ENCODE results near the gene PPP3CA.
"Not testable (repeated sequence)": the region's sequence is repeated elsewhere in the genome, so short reads cannot be mapped to it uniquely, and the experiment has no call there.

PPP3CA gene

DNA sequence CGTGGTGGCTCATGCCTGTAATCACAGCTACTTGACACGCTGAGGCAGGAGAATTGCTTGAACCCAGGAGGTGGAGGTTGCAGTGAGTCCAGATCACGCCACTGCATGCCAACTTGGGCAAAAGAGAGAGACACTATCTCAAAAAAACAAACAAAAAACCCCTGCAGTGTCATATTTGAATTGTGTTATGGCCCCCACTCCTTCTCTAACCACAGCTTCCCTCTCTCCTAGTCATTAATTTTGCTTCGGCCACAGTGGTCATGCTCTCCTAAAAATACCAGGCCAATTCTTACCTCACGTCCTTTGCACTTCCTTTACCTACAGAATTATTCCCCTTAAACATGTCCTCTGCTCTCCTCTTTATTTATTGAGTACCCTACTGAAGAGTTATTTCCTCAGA lies 206.1 kb downstream of the PPP3CA start:
- no peak for TF ChIP-seq CTCF (conservative IDR thresholded peaks at IDR 0.05; ENCODE audit: low read depth, low read length)
- no peak for DNase-seq (ENCODE audit: low read depth)
- H3K4me3 ChIP-seq (ENCODE audit: low read length): no peak overlapping the region

DNA sequence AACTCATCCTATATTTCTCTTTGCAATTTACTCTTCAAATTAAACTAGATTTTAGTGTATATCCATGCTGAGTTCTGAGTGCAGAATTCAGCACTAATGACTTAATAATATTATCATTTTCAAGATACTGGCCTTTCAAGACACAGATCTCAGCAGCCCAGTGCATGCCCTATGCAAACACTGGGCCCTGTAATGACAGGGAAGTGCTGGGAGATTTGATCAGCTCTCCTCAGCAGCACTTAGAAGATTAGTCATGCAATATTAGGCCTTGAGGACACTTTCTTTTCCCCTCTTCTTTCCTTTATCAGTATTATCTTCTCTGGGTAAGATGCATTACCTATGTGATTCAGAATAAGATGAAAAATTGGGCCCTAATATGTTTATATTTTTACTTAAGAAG lies 207.1 kb downstream of the PPP3CA start:
- TF ChIP-seq CTCF (conservative IDR thresholded peaks at IDR 0.05; ENCODE audit: low read depth, low read length): no peak
- no peak for DNase-seq (ENCODE audit: low read depth)
- H3K4me3 ChIP-seq (ENCODE audit: low read length): no peak overlapping the region

GRCh38 chr4:101136373-101137370 lies 210.7 kb downstream of the PPP3CA start:
- TF ChIP-seq CTCF (conservative IDR thresholded peaks at IDR 0.05; ENCODE audit: low read depth, low read length): no peak
- no peak for DNase-seq (ENCODE audit: low read depth)
- no peak overlapping the region for H3K4me3 ChIP-seq (ENCODE audit: low read length)

DNA sequence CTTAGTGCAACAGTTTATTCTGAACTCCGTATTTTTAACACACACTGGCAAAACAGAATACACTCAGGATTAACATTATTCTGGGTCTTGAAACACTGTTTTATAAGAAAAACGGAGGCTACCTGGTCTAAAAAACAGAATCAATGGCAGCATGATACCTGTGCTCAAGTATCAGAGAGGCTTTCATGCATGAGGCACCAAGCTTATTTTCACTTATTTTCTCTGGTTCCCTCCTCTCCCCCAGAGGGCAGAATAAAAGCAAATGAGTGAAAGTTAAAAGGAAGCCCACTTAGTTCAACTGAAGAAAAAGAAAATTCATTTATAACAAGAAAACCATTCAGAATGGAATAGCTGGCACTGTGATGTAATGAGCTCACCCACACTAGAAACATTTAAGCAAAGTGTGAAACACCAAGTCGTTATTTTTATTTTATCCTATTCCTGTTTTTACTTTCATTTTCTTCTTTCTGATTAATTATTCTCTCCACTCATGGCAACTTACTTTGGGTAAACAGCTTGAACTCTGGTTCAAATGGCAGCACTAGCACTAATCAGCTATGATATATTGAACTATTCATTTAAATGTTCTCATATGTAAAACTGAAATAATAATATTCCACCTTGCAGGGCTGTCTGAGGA lies 211.8 kb downstream of the PPP3CA start:
- H3K4me3 ChIP-seq (ENCODE audit: low read length): no peak overlapping the region
- DNase-seq (ENCODE audit: low read depth): no peak
- no peak for TF ChIP-seq CTCF (conservative IDR thresholded peaks at IDR 0.05; ENCODE audit: low read depth, low read length)

DNA sequence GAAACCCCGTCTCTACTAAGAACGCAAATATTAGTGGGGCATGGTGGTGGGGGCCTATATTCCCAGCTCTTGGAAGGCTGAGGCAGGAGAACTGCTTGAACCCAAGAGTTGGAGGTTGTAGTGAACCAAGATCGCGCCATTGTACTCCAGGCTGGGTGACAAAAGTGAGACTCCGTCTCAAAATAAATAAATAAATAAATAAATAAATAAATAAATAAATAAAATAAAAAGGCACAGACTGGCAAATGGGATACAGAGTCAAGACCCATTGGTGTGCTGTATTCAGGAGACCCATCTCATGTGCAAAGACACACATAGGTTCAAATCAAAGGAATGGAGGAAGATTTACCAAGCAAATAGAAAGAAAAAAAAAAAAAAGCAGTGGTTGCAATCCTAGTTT lies 216.3 kb downstream of the PPP3CA start:
- H3K4me3 ChIP-seq (ENCODE audit: low read length); DNase-seq (ENCODE audit: low read depth): not testable (repeated sequence)

DNA sequence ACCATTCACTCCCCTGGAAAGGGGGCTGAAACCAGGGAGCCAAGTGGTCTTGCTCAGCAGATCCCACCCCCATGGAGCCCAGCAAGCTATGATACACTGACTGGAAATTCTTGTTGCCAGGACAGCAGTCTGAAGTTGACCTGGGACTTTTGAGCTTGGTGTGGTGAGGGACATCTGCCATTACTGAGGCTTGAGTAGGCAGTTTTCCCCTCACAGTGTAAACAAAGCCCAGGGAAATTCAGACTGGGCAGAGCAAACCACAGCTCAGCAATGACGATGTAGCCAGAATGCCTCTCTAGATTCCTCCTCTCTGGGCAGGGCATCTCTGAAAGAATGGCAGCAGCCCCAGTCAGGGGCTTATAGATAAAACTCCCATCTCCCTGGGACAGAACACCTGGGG lies 218.4 kb downstream of the PPP3CA start:
- H3K4me3 ChIP-seq (ENCODE audit: low read length); DNase-seq (ENCODE audit: low read depth): not testable (repeated sequence)

DNA sequence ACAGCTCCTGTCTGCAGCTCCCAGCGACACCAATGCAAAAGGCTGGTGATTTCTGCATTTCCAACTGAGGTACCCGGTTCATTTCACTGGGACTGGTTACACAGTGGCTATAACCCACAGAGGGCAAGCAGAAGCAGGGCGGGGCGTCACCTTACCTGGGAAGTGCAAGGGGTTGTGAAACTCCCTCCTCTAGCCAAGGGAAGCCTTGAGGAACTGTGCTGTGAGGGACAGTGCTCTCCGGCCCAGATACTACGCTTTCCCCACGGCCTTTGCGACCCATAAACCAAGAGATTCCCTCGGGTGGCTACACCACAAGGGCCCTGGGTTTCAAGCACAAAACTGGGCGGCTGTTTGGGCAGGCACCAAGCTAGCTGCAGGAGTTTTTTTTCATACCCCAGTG lies 218.9 kb downstream of the PPP3CA start:
- H3K4me3 ChIP-seq (ENCODE audit: low read length): no peak overlapping the region
- no peak for TF ChIP-seq CTCF (conservative IDR thresholded peaks at IDR 0.05; ENCODE audit: low read depth, low read length)
- no peak for DNase-seq (ENCODE audit: low read depth)
